ENCODE results near the gene CETP.
"Not testable (repeated sequence)": the region's sequence is repeated elsewhere in the genome, so short reads cannot be mapped to it uniquely, and the experiment has no call there.

GRCh38 chr16:57005597-57005996 is 43.8 kb downstream of the CETP start:
- not testable (repeated sequence) for TF ChIP-seq POLR2A, CTCF, EP300 (IDR thresholded peaks at IDR 0.05)
